KG1 (cell line): ENCODE data around the gene PDE7B.
"Not testable (repeated sequence)": the region's sequence is repeated elsewhere in the genome, so short reads cannot be mapped to it uniquely, and the experiment has no call there.

Experiments used
- DNase-seq: peaks from one replicate; lab custom pipeline; 2025; lab: John Stamatoyannopoulos, UW

The PDE7B gene

GRCh38 chr6:136188486-136188885 is 337.0 kb downstream of the PDE7B start:
- DNase-seq = no peak

GRCh38 chr6:136189104-136189503 is 337.6 kb downstream of the PDE7B start:
- DNase-seq = no peak

- DNase-seq = no peak
Measured at GRCh38 chr6:136191606-136192312, 340.3 kb downstream of the PDE7B start.

GRCh38 chr6:136192902-136193301 is 341.4 kb downstream of the PDE7B start:
- no peak for DNase-seq

GRCh38 chr6:136201732-136202131 is 350.2 kb downstream of the PDE7B start:
- no peak for DNase-seq

GRCh38 chr6:136208783-136209182 is 357.3 kb downstream of the PDE7B start:
- no peak for DNase-seq

- DNase-seq = no peak
Measured at GRCh38 chr6:136209496-136209895, 358.0 kb downstream of the PDE7B start.

GRCh38 chr6:136210398-136211165 is 359.1 kb downstream of the PDE7B start:
- DNase-seq = no peak

GRCh38 chr6:136212608-136213007 is 361.1 kb downstream of the PDE7B start:
- DNase-seq = no peak

GRCh38 chr6:136213012-136213539 is 361.6 kb downstream of the PDE7B start:
- DNase-seq = no peak

GRCh38 chr6:136213853-136214252 is 362.4 kb downstream of the PDE7B start:
- DNase-seq = no peak

- DNase-seq = no peak
Measured at GRCh38 chr6:136216503-136217401, 365.3 kb downstream of the PDE7B start.

GRCh38 chr6:136224974-136225373 is 373.5 kb downstream of the PDE7B start:
- not testable (repeated sequence) for DNase-seq

- no peak for DNase-seq
Measured at GRCh38 chr6:136225496-136225895, 374.0 kb downstream of the PDE7B start.

GRCh38 chr6:136226027-136226673 is 374.6 kb downstream of the PDE7B start:
- DNase-seq = peak; percentile 63

- peak; percentile 45 for DNase-seq
Measured at GRCh38 chr6:136226674-136227377, 375.3 kb downstream of the PDE7B start.

- no peak for DNase-seq
Measured at GRCh38 chr6:136228814-136229213, 377.3 kb downstream of the PDE7B start.

- no peak for DNase-seq
Measured at GRCh38 chr6:136230219-136230853, 378.8 kb downstream of the PDE7B start.

- DNase-seq = no peak
Measured at GRCh38 chr6:136232701-136233100, 381.2 kb downstream of the PDE7B start.

GRCh38 chr6:136235233-136235564 is 383.7 kb downstream of the PDE7B start:
- no peak for DNase-seq
